GM21529 (cell line): ENCODE measurements around the gene ZNF177.

Source experiments
- ATAC-seq: cut with Tn5 transposase; IDR thresholded peaks from one replicate; pipeline ENCODE4 v1.9.1; 2021; ENCODE audit not compliant: unreplicated experiment

The ZNF177 gene

DNA sequence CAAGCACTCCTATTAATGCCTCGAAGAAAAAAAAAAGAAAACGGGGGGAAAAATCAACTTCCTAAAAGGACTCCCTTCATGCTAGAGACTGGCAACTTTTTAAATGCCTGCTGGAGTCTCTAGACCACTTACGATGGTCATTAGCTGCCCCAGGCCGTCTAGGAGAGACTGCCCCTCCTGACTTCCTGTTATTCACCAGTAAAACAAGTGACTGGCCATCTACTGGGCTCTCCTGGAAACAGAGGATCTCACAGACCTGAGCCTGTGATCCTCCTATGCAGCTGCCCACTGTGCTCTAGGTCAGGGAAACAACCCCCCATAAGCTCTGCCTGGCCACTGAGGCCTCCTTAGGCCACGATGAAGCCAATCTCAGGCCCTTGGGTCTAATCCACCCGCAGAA lies 65.1 kb downstream of the ZNF177 start:
- no peak for ATAC-seq

DNA sequence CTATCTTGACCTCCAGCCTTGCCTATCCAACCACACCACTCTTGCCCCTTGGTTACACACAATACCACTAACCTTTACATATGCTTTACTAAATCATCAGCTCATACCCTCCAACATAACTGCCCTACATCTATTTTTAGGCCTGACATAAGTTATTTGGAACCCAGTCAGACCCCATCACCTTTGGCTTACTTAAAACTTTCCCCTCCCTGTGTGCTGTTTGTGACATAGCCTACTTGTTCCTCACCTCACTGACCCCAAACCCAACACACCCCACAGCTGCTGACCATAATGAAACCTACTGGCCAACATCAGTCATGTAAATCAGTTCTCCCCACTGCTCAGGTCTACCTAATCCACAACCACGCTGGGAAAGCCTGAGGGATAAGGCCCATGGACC lies 67.6 kb downstream of the ZNF177 start:
- no peak for ATAC-seq

DNA sequence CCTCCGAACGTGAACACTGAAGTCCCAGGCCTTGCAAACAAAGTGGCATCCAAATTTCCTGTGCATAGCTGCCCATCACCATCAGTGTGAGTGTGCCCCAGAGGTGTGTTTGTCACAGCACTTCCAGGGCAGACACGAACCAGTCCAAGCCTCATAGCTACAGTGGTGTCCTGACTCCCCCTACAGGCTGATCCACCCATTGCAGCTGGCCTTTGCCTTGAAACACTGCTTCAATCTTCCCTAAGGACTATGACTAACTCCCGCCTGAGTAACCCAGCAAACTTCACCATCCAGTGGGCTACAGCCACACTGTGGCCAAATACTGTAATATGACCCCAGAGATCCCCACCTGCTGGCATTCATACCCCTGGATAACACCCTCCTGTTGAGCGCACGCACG lies 68.7 kb downstream of the ZNF177 start:
- ATAC-seq: no peak
